Panc1 (cell line): Measurements from ENCODE around the gene CPEB1. TPM values are rescaled to one million over a fixed set of nuclear protein-coding genes. Genes with fewer than 3 reads are reported as not detected.

Source experiments
- ATAC-seq: fragments of 200-7000 bp; cut with Tn5 transposase; 2 replicates; pipeline ENCODE4 v1.9.1; 2020; ENCODE audit warnings: mild to moderate bottlenecking, moderate library complexity
- BruUV-seq: library from RNA; stranded (reverse); fragments of 400-500 nt; replicated peaks from 2 replicates; lab custom pipeline; 2021; lab: Mats Ljungman, UMichigan
- CTCF ChIA-PET: fragments of 300-600 bp; sonication (Branson Sonifier 250); formaldehyde crosslinking; loops from one replicate; lab custom pipeline; 2022; ENCODE audit warnings: antibody characterized with exemption; lab: Charles Lee
- POLR2A ChIA-PET: fragments of 300-600 bp; sonication (Branson Sonifier 250); formaldehyde crosslinking; loops from one replicate; lab custom pipeline; 2022; ENCODE audit warnings: antibody characterized with exemption; lab: Charles Lee
- DNase-seq: peaks from one replicate; pipeline ENCODE4 v3.0.0-alpha.2; 2010; ENCODE audit warnings: low read depth, low spot score
- H3K27ac ChIP-seq: 2 replicates; pipeline ENCODE4 v1.5.1; 2011; ENCODE audit warnings: mild to moderate bottlenecking, low read length, inconsistent platforms
- H3K27me3 ChIP-seq: fragments of 200-500 bp; sonication (Bioruptor generic); 2 replicates; pipeline ENCODE4 v1.6.0; 2014; ENCODE audit warnings: low read length, inconsistent platforms; ENCODE audit not compliant: control insufficient read depth, insufficient read depth
- H3K36me3 ChIP-seq: fragments of 200-500 bp; sonication (Bioruptor generic); 2 replicates; pipeline ENCODE4 v1.5.1; 2014; ENCODE audit warnings: inconsistent platforms, mild to moderate bottlenecking, low read length, moderate library complexity; ENCODE audit not compliant: control insufficient read depth, insufficient read depth
- H3K4me1 ChIP-seq: 2 replicates; pipeline ENCODE4 v1.5.1; 2011; ENCODE audit warnings: inconsistent platforms, mild to moderate bottlenecking, low read length, moderate library complexity; ENCODE audit not compliant: control insufficient read depth, insufficient read depth
- H3K4me3 ChIP-seq, 2 experiments: 2 replicates each; pipeline ENCODE4 v1.5.1; 2011 to 2012; ENCODE audit warnings: low read depth in 2 of 2, low read length in 2 of 2, mild to moderate bottlenecking in 2 of 2, inconsistent platforms in 1 of 2, moderate library complexity in 1 of 2
- H3K9me3 ChIP-seq: fragments of 200-500 bp; sonication (Bioruptor generic); 2 replicates; pipeline ENCODE4 v1.5.1; 2014; ENCODE audit warnings: low read depth, mild to moderate bottlenecking, inconsistent platforms, low read length, moderate library complexity; ENCODE audit not compliant: control insufficient read depth, insufficient read depth
- CTCF ChIP-seq: fragments of 450-650 bp; IDR thresholded peaks from 2 replicates; pipeline ENCODE4 v1.5.1; 2017; ENCODE audit warnings: mild to moderate bottlenecking
- POLR2AphosphoS5 ChIP-seq: IDR thresholded peaks from 2 replicates; pipeline ENCODE4 v1.6.1; 2012; ENCODE audit warnings: mild to moderate bottlenecking, low read depth, low read length, moderate library complexity
- REST ChIP-seq, 2 experiments: IDR thresholded peaks; 2 replicates each; pipeline ENCODE4 v1.6.1; 2011 to 2012; ENCODE audit warnings: low read depth in 2 of 2, control low read depth in 1 of 2, low read length in 1 of 2, mild to moderate bottlenecking in 1 of 2, moderate library complexity in 1 of 2; ENCODE audit not compliant: insufficient read depth in 1 of 2
- SIN3A ChIP-seq: IDR thresholded peaks from 2 replicates; pipeline ENCODE4 v1.6.1; 2012; ENCODE audit warnings: low read depth, mild to moderate bottlenecking, low read length, moderate library complexity, borderline replicate concordance; ENCODE audit not compliant: insufficient read depth
- TCF7L2 ChIP-seq: IDR thresholded peaks from 2 replicates; pipeline ENCODE4 v1.6.1; 2011; ENCODE audit warnings: mild to moderate bottlenecking, low read depth, low read length, inconsistent platforms
- in situ Hi-C: cut with HindIII; loops from 2 replicates; pipeline ENCODE4 v1.10.0; 2016; ENCODE audit warnings: low sequenced_read_pairs, low pct_unique_long_range_greater_than_20kb
- intact Hi-C: fragments of 100-400 bp; cut with micrococcal nuclease; formaldehyde crosslinking; loops from one replicate; pipeline ENCODE4 v1.10.0; 2022; ENCODE audit not compliant: unreplicated experiment
- total RNA-seq: library from RNA; stranded (reverse); gene quantifications from one replicate; pipeline ENCODE4 v1.2.1, GENCODE V29; 2021; ENCODE audit not compliant: unreplicated experiment

The CPEB1 gene
- total RNA-seq, 1 experiment from 2014 or later = 19.5 TPM

DNA sequence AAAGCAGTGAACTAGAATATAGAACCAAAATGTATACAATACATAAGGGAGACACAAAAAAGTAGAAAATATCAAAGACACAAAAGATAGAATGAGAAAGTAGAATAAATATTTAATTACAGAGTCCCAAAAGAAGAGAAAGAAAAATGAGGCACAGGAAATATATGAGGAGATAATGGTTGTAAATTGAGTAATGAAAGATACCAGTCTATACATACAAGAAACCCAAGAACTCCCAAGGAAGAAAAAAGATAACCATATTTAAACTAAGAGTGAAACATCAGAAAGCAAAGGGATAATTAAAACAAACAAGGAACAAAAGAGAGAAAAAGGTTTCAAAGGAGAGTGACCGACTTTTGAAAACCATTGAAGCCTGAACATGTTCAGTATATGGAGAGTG is 47.3 kb downstream of the CPEB1 start:
- POLR2A ChIA-PET = no interaction called here
- intact Hi-C loops = no loop called here

GRCh38 chr15:82597815-82598214 is 49.3 kb downstream of the CPEB1 start:
- CTCF ChIA-PET = no interaction called here
- TF ChIP-seq CTCF (no peak), TCF7L2 (no peak), POLR2AphosphoS5 (no peak), SIN3A (no peak), REST (IDR thresholded peaks at IDR 0.05; ENCODE audit: insufficient read depth in 1 of 2, low read depth in 2 of 2, low read length in 1 of 2) (no peak)

More for the DNA sequence above, 47.3 kb downstream of the CPEB1 start:
- Histone ChIP-seq H3K9me3 (no peaks in the 10 kb centered on the region), H3K36me3 (no peaks in the 10 kb centered on the region), H3K27me3 (no peaks in the 10 kb centered on the region), H3K4me1 (no peaks in the 10 kb centered on the region), H3K27ac (no peak overlapping the region), H3K4me3 (no peak overlapping the region)
- TF ChIP-seq REST (IDR thresholded peaks at IDR 0.05; ENCODE audit: insufficient read depth in 1 of 2, low read depth in 2 of 2, low read length in 1 of 2) (no peak), POLR2AphosphoS5 (no peak), SIN3A (no peak), TCF7L2 (no peak), CTCF (no peak)
- ATAC-seq = no peak
- in situ Hi-C loops = no loop called here
- BruUV-seq = no TSS peak
- CTCF ChIA-PET = no interaction called here
- no peak for DNase-seq

More at GRCh38 chr15:82597815-82598214, 49.3 kb downstream of the CPEB1 start:
- intact Hi-C loops = no loop called here
- Histone ChIP-seq H3K9me3 (no peaks in the 10 kb centered on the region), H3K4me3 (no peak overlapping the region), H3K27ac (no peak overlapping the region), H3K4me1 (no peaks in the 10 kb centered on the region), H3K27me3 (no peaks in the 10 kb centered on the region), H3K36me3 (no peaks in the 10 kb centered on the region)
- no peak for DNase-seq
- ATAC-seq = no peak
- POLR2A ChIA-PET = no interaction called here
- in situ Hi-C loops = no loop called here
- no TSS peak for BruUV-seq
